ENCODE measurements around the gene DCHS1.

The DCHS1 gene

DNA sequence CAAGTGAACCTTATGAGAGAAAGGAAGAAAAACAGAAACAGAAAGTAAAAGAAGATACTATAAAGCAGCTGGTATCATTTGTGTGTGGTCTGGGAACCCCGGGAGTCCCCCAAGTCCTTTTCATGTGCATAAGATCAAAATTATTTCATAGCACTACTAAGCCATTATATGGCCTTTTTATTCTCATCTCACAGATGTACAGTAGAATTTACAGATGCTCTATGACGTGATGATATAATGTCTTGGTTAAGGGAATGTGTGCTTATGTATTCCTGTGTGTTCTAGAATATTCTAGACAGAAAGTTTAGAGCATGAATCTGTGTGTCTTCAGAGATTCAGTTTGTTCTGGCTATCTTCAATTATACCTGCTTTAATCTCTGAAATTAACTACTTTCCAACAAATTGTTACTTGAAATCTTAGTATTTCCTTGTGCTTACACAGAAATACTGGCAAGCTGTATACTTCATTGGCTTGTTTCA is 27.8 kb downstream of the DCHS1 start:
- DNase-seq (ENCODE audit: low read depth) = no peak

DNA sequence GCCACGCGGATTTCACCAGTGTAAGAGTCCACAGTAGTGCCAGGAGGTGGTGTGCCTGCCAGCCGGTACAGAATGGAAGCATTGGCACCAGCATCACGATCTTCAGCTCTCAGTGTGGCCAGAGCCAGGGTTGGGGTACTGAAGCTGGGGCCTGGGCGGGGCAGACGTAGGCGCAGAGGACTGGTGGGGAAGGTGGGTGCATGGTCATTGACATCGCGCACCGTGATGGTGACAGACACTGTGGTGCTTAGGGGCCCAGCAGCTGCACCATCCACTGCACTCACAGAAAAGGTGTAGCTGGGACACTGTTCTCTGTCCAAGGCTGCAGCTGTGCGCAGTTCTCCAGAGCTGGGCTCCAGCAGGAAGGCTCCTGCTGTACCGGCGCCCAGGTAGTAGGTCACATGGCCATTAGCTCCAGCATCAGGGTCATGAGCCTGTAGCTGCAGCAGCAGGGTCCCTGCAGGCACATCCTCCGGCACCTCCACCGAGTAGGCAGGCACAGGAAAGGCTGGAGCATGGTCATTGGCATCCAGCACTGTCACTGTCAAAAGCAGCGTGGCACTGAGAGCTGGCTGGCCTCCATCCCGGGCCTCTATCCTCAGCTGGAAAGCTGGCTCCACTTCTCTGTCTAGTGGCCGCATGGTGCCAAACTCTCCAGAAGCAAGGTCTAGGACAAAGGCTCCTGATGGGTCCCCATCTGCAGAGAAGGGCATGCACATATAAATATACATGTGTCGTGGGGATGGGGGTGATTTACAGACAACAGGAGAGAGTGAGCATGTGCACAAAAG is 28.4 kb downstream of the DCHS1 start:
- no peak for DNase-seq (ENCODE audit: low read depth)

DNA sequence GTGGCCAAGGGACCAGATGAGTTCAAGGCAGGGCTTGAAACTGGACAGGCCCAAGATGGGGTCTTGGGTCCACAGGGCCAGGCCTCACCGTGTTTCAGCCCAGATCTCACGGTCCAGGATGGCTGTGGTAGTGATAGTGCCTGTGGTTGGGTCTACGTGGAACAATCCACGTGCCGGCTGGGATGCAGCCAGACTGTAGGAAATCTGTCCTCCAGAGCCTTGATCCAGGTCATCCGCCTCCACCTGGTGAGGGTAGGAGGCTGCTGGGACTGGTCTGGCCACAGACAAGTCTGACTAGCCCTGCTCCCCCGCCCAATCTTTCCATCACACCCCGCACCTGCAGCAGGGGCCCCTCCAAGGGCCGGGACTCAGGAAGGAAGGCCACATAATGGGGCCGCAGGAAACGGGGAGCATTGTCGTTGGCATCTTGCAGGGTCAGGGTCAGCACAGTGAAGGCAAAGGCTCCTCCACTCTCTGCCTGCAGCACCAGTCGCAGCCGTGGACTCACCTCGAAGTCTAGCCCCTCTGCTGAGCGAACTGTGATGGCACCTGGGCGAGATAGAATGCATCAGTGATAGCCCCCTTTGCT is 29.7 kb downstream of the DCHS1 start:
- DNase-seq (ENCODE audit: low read depth) = no peak

DNA sequence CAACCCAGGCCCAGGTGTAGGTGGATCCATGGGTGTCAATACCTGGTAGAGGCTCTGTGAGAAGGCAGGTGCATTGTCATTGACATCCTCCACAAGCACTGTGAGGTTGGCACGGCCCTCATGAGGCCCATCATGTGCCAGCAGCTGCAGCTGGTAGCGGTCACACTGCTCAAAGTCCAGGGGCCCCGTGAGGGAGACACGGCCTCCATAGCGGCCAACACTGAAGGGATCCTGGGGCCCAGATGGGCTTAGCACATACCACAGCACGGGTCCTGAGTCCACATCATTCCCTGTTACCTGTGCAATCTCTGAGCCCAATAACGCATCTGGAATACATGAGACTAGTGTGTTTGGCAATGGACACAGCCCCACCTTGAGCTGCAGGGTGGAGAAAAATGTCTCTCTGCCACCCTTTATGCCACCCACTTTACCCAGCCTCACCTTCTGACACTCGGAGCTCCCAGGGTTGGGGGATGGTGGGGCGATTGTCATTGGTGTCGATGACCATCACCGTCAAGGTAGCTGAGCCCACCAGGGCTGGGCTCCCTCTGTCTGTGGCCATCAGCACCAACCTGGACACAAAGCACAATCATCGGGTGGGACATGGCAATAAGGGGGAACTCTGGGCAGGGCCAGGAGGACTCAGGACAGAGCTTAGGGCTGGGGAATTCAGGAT is 30.3 kb downstream of the DCHS1 start:
- DNase-seq (ENCODE audit: low read depth) = no peak

DNA sequence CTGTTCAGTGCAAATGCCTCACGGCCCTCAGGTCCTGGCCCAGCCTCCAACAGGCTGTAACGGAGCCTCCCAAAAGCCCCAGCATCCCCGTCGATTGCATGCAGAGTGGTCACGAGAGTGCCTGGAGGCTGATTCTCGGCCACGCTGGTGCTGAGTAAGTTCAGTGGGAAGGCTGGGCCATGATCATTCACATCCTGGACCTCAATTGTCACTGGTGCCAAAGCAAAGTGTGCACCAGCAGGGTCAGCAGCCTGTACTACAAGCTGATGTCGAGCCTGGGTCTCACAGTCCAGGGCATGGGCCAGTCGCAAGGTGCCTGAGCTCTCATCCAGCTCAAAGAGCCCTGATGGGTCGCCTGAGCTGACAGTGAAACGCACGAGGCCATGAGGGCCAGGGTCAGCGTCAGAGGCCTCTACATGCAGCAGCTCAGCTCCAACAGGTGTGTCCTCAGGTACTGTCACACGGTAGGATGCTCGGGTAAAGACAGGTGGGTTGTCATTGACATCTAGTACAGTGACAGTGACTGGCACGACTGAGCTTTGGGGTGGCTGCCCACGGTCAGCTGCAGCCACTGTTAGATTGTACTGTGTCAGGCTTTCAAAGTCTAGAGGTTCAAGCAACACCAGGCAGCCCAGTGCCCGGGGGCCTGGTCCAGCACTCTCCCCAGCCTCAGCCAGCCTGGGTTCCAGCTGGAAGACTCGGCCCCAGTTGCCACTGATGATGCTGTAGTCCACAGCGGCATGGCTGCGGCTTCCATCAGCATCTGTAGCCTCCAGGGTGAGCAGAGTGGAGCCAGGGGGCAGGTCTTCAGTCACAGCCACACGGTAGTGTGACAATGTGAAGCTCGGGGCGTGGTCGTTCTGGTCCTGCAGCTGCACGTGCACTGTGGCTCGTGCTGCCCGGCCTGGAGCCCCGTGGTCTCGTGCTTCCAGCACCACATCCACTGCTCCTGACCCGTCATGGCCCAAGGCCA is 31.9 kb downstream of the DCHS1 start:
- no peak for DNase-seq (ENCODE audit: low read depth)

DNA sequence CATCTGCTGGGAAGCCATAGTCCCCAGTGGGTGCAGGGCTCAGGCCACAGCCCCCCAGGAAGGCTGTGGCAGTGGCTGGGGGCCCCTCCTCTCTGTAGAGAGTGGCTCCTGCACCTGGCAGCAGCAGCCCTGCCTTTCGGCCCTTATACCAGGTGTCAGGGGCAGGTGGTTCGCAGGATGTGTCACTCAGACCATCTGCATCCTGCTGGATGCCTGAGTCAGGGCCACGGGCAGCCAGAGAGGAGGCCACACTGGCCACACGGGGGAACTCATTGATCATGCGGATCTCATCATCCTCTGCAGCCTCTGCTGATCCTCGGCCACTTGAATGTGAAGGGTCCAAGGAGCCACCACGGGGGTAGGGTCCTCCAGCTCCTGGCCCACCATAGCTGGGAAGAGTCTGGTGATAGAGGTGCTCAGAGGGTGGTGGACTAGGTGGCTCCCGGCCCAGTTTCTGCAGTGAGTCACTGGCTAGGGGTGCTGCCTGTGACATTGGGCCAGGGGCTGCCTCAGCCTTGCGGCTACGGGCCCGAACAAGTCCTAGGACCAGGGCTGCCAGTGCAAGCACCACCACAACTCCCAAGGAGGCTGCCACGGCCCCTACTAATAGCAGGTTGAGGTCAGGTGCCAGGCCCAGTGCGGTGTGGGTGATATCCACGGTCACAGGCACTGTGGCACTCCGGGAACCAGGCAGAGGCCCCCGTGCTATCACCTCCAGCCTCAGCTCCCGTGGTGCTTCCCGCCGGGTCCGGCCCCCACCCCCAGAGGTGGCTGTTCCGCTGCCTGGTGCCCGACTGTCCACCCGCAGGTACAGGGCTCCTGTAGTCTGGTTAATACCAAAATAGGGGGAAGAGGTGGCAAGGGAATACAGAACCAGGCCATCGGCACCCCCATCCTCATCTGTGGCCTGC is 33.1 kb downstream of the DCHS1 start:
- DNase-seq (ENCODE audit: low read depth) = no peak

DNA sequence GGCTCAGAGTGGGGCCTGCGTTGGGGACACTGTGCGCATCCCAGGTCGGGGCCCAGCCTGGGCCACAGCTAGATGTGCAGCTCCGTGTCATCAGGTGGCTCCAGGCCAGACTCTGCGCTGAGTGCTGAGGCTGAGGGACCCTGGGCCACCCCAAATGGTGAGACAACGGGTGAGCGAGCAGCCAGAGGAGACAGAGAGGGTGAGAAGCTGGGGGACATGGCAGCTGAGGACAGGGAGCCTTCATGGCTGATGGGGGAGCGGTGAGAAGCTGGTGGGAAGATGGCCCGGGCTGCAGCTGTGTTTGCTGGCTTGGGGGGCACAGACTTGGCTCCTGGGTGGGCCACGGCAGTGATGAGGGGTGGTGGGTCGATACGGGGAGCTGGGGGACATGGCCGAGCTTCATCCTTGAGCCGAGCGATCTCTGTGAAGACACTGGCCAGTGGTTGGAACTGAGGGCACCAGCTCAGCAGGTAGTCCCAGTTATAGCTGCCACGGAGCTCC is 33.8 kb downstream of the DCHS1 start:
- no peak for DNase-seq (ENCODE audit: low read depth)

DNA sequence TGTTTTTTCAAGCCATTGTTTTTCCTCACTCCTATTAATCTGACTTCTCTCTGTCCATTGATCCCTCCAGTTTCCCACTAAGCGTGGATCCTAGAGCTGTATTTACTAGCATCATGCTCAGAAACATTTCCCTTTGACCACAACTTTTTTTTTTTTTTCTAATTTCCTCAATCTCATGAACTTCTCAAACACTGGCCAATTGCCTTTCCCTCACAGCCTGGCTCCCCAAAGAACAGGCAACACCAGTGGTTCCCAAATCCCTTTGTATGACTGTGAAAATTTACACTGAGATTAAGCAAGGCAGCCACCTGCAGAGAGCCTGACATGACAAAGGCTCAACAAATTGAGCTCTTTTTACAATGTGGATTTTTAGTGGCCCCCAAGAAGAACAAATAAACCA is 35.0 kb downstream of the DCHS1 start:
- DNase-seq (ENCODE audit: low read depth) = no peak

DNA sequence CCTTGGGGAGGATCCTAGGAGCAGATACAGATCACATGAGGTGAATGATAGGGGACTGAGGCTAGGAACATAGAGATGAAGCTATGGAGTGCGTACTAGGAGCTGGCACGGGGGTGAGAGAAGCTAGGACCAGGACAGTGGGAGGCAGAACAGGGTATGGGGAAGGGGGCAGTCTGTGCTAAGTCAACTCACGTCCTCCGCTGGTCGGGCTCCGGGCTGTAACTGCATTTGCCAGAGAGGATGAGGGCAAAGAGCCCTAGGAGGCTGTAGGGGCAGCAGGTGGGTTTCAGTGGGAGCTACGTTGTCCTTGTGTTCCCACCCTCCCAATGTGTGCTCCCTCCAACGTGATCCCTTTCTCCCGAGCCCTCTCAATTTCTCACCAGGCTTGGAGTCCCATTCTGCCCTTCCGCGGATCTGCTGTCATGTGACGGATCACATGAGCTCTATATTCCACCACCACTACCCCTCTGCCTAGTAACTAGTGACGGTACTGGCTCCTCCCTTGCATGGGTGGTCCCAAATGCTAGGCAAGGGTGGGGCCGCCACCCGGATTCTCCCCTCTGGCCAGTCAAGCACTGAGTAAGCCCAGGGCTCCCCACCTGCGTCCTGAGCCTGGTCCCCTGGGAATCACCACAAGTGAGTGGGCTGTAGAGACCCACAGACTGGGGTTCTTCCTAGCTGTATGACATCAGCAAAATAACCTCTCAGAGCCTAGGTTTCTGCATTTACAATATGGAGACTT is 36.4 kb downstream of the DCHS1 start, which contains the start of gene TPP1:
Gene TPP1, minus strand, starts transcription at position 419 of the 742 bp plus-strand sequence. Its CDS starts 22 bp downstream, at position 397.
- DNase-seq (ENCODE audit: low read depth) = peak; percentile 90

DNA sequence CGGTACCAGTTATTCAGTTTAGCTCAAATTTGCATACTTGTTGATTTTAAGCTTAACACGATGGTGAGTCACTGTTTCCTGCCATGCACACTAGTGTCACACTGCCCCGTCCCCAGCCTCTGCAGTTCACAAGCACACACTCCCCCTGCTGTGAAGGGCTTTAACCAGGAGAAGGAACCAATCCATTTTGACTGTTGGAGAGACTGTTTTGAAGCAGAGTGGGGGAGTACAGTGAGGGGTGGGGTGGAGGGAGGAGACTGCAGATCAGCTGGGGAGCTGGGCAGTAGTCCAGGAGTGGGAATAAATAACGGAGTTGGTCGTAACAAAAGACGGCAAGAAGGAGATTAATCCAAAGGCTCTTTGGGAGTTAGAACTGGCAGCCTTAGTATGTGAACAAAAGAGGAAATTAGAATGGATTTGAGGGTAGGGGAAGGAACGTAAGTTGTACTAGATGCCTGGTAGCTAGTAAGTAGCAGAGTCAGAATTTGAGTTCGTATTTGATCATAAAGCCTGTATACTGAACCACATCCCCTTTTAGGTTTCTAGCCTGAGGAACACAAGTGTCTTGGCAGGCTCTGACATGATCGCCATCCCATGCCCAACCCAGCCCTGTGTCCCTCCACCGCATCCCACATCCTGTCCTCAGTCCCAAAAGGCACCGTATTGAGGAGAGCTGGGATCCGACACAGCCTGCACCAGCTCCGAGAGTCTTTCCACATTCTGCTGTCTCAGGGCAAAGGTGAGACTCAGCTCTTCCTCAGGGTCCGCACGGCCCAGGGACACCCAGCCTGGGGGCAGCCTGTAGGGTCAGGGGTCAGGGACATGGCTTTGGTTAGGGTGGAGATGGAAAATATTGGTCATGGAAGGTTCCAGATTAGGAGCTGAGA is 37.2 kb downstream of the DCHS1 start:
- DNase-seq (ENCODE audit: low read depth) = peak; percentile 43

DNA sequence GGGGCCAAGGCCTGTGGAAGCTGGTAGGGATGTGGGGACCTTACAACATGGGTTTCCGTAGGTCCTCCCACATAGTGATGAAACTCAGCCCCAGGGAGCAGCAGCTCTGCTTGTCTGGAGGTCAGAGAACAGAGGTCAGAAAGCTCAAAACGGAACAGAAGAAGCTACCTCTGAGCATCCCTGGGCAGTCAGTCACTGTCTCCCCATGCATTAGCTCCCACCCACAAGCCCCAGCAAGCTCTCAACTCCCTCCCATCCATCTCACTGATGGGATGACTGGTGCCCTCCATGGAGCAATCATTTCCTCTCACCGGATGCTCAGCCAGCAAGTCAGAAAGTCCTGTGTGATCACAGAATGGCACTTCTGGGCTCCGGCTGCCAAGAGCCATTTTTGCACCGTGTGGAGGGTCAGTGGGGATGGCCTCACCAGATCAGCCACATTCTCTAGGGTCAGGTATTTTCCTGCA is 38.3 kb downstream of the DCHS1 start:
- no peak for DNase-seq (ENCODE audit: low read depth)

DNA sequence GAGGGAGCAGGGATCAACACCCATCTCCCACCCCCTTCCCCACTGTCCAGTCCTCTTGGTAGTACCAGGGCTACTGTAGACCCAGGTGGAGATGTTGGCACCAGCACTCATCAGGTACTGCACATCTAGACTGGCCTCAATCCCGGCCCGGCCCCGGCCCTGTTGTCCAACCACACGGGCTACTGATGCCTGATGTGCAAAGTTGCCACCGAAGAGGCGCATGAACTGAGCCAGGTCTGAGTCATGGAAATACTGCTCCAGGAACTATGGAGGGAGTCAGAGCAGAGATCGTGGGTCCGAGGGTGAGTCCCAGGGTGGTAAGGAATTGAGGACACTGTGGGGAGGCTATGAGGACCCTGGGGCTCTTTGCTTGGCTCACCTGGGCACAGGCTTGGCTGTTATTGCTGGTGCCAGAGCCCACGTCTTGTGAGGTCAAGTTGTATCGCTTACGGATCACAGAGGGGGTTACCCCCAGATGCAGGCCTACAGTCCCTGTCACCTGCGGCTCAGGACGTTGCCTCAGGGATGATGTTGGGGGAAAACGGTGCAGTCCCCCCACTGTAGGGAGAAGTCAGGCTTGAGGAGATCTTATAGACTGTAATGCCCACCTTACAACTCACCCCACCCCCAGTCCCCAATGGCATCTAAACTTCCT is 38.9 kb downstream of the DCHS1 start:
- no peak for DNase-seq (ENCODE audit: low read depth)

DNA sequence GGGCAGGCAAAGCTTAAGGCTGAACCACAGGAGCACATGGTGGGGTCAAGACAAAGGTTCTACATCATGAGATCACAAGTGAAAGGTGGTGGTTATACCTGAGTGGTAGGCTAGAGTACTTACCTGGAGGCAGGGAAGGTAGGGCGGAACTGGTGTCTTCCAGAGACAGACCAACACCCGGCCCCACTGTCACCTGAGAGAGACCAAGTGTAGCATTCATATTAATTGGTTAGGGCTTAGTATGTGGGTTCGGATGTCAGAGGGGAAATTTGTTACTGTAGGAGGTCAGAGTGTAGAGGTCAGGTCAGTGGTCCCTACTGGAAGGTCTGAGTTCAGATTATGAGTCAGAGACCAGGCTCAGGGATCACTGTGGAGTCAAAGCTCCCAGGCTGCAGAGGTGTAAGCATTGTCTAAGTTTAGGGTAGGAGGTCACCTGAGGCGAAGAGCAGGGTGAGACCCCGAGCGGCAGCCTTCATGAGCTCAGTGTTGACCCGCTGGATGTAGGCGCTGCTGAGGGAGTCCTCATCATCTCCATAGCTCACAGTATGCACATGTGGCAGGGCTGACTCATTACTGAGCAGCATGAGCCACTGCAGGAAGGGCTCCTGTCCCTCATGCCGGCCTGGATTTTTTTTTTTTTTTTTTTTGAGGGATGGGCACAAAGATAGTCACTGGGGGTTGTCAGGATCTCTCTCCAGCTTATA is 39.6 kb downstream of the DCHS1 start:
- no peak for DNase-seq (ENCODE audit: low read depth)

DNA sequence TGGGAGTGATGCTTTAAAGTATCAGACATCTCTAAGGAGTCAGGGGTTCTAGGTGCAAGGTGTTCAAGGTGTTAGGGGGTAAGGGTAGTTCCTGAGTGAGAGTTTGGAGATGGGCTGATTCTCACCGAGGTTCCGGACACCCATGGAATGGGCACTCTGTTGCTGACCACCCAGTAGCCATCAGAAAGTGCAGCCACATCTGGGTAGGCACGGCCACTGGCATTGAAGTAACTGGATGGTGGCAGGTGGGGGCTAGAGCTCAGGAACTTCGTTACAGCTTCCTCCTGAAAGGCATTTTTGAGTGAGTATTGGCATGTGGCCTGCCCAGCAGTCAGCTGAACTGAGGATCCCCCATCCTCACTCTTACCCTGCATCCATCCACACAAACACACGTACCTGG is 40.6 kb downstream of the DCHS1 start:
- DNase-seq (ENCODE audit: low read depth) = no peak

DNA sequence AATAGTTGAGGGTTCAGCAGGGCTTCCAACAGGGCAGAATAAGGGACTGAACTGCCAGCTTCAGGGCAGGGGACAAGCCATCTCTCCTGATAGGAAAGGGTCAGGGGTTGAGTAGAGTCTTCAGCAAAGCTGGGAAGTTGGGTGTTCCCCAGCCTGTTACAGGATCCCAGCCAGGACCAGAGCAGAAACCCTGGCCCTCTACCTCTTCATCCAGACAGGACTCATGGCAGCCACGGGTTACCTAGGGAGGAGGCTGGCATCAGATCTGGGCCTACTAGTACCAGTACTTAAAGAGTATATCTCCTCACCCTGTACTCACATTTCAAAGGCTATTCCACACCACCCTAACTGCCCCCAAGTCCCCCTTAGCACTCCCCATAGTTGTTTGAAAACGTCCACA is 41.2 kb downstream of the DCHS1 start:
- DNase-seq (ENCODE audit: low read depth) = no peak

DNA sequence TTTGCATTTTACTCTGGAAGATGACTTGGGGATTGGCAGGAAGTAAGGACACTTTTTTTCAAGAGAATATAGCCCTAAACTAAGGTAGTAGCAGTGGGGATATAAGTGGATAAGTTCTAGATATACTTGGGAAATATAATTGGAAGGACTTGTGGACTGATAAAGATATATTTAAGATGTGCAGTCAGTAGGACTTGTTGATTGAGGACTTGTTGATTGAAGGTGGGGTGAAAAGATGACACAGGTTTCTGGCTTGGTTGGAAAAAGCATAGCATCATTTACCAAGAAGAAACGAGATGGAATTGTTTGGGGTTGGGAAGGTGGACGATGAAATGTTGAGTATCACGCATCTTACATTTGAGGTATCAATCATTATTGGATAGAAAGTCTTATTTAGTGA is 42.1 kb downstream of the DCHS1 start:
- no peak for DNase-seq (ENCODE audit: low read depth)

DNA sequence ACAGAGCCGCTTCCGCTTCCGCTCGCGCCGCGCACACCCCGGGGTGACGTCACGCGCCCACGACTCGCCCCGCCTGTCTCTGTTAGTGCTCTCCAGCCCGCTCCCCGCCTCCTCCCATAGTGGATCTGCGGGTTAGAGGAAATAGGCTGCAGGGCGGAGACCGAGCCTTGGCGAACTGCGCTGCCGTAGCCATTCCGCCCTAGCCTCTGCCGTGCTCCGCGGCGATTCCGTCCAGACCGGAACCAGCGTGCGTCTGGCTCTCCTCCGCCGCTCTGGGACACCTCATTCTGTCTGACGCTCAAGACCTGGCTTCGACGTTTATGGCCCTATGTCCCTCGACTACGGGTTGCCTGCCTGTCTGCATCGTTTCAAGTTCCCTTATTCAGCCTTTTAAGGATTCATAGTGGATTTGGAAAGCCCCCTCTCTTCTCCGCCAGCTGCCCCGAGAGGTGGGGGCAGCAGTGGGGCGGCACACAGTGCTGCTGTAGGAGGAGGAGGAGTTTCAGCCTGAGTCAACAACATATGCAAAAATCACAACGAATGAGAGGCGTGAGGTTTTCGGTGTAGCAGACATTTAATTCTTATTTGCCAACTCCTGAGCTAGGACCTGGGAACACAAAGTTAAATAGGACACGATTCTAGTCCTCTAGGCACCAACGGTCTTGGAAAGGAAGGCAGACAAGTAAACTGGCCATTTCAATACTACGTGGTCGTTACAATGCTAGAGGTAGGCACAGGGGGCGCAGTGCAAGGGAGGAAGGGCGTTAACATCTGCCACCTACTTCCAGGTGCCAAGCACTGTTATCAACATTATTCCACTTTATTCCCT is 43.2 kb downstream of the DCHS1 start, which contains the start of gene TAF10:
Gene TAF10, minus strand, starts transcription at position 4 of the 829 bp plus-strand sequence. CDS start 27 bp downstream, outside the sequence.
- peak; percentile 92 for DNase-seq (ENCODE audit: low read depth)

All from fibroblast of the conjunctiva (primary cell).